Activated naive CD4-positive, alpha-beta T cell treated with anti-CD3 and anti-CD28 coated beads, Interleukin-2, amount 50 U/mL, for 16 hours (primary cell): ENCODE results near the gene ADCY10.

Experiments used
- DNase-seq: peaks from one replicate; pipeline ENCODE4 v3.0.0-alpha.2; 2020

Gene ADCY10

DNA sequence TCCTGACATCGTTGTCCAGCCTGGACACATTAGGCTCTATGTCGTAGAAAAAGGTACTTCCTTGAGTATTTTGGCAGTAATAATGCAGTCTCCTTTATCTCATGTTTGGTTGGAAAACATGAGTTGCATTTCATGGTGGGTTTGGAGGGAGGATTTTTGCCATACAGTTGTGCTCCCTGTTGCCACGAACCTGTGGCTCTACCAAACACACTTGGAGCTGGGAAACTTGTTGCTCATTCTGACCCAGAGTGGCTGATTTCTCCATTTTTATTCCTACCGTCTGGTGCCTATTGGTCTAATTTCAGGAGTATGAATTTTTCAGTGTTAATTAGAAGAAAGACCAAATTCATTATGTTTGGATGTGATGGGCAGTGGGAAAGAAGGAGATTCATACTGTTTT is 141.5 kb downstream of the ADCY10 start:
- no peak for DNase-seq

- DNase-seq, result no peak
Observed at GRCh38 chr1:167770127-167770526, 143.8 kb downstream of the ADCY10 start.

DNA sequence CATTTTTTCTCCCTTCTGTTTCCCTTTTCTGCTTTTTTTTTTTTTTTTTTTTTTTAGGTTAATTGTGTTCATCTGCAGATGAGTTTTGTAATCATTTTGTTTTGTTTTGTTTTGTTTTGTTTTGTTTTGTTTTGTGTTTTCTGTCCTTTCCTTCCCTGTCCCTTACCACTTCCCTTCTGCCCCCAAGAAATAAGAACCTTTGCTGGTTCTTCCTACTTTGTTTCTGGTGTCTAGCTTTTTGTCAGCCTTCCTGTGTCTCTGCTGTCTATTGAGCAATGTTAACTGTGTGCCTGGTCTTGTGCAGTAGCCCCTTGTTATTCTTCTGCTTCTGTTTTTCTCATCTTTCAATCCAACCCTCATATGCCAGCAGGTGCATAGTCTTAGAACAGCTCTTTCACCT is 146.2 kb downstream of the ADCY10 start:
- DNase-seq, result no peak

- no peak for DNase-seq
Observed at GRCh38 chr1:167766538-167766937, 147.4 kb downstream of the ADCY10 start.

- no peak for DNase-seq
Observed at GRCh38 chr1:167765496-167765895, 148.4 kb downstream of the ADCY10 start.

- DNase-seq, result no peak
Observed at GRCh38 chr1:167764458-167765330, 149.2 kb downstream of the ADCY10 start.

DNA sequence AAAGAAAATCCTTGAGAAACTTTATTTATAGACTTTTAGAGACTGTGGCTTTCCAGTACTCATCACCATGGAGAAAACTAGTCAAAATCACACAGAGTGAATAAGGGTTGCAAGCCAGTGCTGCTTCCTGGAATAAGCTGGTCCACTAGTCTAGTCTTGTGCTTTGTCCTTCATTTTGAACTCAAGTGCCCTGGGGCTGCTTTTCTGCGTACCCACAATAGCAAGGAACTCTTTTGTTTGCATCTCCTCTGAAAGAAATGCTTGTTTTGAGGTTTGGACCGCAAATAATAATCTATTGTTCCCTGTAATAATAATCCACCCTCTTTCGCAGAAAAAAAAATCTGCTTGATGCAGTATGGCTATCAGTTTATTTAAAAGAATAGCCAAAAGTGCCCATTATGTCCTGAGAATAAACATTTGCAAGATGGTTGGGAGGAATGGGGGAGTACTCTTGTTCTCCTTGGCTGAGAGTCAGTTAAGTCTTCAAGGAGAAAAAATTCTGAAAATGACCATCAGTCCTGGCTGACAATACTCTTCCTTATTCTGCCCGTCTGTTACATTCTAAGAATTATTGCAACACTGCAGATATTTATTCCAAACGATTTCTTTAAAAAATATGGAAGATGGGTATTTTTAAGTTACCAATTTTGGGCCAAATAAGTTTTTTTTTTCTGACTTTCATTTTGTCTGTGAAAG is 150.3 kb downstream of the ADCY10 start:
- no peak for DNase-seq

DNA sequence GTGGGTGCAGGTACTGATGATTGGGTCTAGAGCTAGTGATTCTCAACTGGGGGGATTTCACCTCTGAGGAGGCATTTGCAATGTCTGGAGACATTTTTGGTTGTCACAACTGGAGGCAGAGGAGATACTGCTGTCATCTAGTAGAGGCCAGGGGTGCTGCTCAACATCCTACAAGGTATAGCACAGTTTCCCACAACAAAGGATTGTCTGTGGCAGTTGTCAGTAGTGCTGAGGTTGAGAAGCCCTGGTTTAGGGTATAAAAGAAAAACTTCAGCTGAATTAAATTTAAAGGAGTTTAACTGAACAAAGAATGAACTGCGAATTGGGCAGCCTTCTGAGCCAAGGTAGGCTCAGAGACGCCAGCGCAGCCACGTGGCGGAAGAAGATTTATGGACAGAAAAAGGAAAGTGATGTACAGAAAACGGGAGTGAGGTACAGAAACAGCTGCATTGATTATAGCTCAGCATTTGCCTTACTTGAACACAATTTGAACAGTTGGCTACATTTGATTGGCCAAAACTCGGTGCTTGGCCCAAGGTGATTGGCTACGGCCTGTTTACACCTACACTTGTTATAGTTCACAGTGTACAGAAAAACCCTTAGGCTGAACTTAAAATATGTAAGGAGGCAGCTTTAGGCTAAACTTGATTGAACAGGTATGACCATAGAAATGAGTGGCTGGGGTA is 151.7 kb downstream of the ADCY10 start:
- DNase-seq, result peak; percentile 16

DNA sequence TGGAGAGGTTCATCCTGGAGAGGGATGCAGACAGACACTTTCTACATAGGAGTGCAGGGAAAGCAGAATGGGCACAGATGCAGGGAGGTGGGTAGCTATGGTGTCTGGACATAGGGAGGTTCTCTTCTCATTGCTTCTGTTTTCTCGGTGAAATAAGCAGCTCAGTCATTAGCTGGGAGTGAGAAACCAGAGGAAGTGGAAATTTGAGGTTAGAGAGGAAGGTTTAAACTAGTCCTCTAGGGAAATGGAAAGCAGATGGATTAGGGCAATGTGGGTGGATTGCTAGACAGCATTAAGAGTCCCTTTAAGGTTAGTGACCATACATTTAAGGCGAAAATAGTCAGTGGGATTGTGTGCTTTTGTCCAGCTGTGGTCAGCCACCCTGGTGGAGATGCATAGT is 152.5 kb downstream of the ADCY10 start:
- no peak for DNase-seq
